GDM1 (cell line): ENCODE results near the gene ZNF79.

Source experiments
- DNase-seq: peaks from one replicate; lab custom pipeline; 2025; lab: John Stamatoyannopoulos, UW

ZNF79 gene

DNA sequence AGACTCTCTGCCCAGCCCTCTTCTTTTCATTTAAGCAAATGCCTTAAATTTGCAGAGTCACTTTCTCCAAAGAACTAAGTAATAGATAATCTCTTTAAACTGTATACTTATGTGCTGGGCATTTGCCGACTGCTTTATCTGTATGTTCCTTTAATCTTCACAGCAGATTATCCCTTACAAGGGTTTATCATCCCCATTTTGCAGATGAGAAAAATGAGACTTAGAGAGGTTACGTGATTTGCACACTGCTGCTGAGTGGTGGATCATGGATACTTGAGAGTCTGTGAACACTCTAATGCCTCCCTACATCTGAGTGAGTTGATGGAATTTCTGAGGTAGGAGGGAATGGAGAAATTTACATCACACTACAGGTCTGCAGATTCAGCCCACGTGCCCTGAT lies 4.2 kb downstream of the ZNF79 start:
- no peak for DNase-seq

DNA sequence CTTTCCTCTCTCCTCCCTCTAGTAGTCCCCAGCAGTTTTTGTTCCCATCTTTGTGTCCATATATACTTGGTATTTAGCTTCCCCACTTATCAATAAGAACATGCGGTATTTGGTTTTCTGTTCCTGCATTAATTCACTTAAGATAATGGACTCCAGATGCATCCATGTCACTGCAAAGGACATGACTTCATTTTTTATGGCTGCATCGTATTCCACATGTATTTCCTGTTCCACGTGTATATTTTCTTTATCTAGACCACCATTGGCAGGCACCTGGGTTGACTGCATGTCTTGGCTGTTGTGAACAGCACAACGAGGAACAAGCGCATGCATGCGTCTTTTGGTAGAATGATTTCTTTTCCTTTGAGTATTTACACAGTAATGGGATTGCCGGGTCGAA lies 6.2 kb downstream of the ZNF79 start:
- DNase-seq: no peak

DNA sequence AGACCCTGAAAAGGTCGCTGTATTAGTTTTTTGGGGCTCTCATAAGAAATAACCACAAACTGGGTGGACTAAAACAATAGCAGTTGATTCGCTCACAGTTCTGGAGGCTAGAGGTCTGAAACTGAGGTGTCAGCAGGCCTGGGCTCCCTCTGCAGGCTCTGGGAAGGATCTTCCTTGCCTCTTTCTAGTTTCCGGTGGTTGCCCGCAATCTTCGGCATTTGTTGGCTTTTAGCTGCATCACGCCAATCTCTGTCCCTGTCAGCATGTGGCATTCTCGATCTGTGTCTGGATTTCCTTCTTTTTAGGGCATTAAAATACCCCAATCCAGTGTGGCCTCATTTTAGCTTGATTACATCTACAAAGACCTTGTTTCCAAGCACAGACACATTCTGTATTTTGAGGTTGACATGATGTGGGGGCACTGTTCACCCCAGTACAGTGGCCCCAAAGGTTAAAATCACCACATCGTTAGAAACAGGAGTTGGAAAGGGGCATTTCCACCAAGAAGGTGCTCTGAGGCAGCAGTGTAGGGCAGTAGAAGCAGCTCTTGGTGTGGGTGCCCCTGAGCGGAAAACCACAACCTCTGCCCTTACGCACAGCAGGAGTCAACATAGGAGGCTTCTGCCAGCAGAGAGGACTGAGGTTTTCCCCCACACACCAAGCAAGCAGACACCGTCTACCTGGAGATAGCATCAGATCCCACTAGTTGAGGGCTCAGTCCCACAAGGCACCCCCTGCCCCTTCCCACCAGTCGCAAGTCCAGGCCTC lies 13.5 kb downstream of the ZNF79 start:
- no peak for DNase-seq

DNA sequence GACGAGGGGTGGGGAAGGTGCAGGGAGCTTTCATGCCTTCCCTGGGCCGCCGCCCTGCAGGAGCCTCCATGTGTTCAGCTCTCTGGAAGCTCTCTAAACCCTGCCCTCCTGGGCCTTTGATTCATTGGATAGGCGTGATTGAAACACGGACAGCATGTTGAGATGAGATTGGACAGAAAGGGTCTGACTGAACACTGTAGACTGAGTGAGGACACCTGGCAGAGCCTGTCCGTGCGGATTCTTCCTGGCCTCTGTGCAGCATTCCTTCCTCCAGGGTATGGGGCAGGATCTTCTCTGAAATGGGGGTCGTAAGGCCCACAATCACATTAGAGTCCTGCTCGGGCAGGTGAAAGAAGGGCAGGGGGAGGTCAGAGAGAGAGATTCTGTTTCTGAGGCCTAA lies 14.2 kb downstream of the ZNF79 start:
- DNase-seq: no peak

DNA sequence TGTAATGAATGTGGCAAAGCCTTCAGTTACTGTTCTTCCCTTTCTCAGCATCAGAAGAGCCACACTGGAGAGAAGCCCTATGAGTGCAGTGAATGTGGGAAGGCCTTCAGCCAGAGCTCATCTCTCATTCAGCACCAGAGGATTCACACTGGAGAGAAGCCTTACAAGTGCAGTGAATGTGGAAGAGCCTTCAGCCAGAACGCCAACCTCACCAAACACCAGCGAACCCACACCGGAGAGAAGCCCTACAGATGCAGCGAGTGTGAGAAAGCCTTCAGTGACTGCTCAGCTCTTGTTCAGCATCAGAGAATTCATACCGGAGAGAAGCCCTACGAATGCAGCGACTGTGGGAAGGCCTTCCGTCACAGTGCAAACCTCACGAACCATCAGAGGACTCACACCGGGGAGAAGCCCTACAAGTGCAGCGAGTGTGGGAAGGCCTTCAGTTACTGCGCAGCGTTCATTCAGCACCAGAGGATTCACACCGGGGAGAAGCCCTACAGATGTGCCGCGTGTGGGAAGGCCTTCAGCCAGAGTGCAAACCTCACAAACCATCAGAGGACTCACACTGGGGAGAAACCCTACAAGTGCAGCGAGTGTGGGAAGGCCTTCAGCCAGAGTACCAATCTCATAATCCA lies 20.2 kb downstream of the ZNF79 start:
- DNase-seq: no peak

DNA sequence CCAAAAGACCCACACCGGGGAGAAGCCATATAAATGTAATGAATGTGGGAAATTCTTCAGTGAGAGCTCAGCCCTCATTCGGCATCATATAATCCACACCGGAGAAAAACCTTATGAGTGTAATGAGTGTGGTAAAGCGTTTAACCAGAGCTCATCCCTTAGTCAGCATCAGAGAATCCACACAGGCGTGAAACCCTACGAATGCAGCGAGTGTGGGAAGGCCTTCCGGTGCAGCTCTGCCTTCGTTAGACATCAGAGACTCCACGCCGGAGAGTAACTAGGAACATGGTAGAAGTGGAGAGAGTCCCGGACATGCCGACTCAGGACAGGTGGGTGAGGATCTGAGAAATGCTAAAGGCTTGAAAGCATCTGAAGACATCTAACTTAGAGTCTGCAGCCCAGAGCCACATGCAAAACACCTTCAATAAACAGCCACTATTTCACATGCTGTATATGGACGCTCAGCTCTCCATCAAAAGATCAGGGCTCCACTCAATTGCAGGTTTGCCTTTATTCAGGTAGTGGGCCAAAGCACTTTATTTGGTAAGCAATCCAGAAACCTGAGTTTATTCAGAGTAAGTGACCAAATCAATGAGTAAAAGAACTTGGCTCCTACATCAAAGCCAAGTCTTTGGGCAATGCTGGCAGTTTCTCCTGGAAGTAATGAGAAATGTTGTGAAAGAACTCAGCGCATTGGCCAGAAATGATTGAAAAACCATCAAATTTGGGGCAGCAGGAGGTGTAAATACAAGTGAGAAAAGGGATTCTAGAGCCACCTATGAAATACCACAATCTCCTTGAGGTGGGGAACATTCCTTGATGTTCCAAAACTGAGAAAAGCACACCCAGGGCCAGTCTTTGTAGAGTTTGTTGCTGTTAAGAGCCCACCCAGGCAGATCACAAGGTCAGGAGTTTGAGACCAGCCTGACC lies 21.0 kb downstream of the ZNF79 start:
- peak; percentile 6 for DNase-seq

DNA sequence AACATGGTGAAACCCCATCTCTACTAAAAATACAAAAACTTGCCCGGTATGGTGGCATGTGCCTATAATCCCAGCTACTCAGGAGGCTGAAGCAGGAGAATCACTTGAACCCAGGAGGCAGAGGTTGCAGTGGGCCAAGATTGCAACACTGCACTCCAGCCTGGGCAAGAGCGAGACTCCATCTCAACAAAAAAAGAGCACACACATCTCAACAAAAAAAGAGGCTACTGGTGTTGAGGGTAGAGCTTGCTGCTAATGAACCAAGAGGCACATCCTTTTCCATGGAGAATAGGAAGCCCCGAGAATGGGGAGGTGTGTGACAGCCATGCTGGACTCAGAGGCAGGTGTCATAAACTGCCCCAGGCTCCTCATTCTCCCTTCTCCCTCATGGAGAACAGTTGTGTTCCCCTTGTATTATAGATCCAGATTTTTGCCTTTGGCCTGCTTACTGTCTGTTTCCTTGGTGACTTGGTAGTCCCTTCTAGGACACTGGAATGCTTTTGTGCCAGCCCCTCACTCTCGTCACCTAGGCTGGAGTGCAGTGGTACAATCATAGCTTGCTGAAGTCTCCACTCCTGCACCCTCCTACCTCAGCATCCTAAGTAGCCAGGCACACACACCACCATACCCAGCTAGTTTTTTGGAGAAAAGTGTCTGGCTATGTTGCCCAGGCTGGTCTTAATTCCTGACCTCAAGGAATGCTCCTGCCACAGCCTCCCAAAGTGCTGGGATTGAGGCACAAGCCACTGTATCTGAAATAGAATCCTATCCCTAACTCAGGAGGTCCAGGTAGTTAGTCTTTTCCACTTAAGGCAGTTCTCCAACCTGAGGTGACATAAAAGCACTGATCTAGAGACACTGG lies 21.9 kb downstream of the ZNF79 start:
- no peak for DNase-seq

DNA sequence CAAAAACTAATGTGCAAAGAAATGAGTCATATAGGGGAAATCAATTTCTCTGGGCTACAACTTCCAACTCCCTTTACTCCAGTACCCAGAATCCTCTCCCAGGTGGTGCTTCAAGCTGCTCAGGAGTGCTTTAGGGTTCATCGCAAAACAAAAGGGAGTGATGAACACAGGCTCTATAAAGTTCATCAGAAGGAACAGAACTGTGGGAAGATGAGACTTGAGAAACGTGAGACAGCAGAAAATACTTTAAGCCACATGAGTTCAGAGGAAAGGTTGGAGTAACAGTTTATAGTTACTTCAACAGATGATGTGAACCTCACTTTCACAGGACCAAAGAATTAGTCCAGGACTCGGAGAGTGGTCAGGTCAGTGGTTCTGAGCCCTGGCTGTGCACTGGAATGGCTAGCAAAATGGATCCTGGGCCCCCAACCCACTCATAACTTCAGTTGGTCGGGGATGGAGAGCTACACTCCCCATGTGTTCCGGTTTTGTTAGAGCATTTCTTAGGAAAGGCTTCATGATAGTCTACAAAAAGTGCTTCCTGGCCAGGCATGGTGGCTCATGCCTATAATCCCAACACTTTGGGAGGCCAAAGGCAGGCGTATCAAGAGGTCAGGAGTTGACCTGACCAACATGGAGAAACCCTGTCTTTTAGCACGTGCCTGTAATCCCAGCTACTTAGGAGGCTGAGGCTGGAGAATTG lies 22.7 kb downstream of the ZNF79 start:
- no peak for DNase-seq

DNA sequence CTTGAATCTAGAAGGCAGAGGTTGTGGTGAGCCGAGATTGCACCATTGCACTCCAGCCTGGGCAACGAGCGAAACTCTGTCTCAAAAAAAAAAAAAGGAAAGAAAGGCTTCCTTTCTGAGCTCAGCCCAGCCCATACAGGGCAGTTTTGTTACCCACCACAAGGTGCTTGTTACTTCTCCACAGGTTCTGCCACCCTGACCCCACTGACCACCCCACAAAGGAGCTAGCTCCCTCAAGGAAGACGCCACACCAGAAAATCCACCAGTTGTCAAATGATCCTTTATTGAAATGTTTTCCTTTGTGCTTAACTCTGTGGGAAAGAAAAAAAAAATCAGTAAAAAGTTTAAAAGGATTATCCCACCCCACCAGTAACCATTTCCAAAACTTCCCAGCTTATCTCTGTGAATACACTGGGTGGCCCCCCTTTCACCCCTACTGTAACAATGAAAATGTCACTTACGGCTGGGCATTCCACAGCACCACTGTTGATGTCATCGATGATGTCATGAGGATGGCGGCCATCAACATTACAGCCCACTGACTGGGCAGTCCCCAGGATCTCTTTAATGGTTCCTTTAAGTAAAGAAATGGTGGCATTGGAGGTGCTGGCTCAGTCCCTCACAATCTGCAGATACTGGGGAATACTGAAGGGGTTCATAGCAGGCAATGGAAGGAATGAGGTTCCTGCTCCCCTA lies 23.4 kb downstream of the ZNF79 start:
- DNase-seq: no peak

DNA sequence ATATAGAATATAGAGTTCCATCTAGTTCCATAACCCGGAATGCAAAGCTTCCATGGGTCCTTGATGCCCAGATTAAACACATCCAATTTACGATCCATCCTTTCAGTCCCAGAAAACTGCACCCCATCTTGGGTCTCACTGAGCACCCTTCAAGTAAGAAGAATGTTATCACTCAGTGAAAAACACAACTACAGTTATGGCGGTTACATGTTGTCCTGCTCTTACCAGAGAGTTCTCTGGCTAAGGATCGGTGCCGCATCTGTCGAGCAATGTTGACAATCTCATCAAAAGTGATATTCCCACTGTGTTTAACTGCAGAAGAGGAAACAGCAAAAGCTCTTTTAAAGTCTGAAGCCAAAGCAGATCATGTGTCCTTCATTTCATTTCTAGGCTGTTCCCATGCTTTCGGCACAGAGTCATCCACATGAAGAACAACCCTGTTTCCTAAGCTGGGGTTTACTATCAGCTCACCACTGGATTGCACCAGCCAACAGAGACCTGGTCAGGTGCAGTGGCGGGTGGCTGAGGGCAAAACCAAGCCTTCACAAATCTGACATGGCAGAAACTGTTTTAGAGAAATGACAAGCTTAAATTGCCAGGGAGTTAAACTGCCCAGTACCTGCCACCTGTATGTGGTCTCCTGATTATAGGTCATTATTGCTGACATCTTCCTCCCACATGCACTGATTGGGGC lies 24.1 kb downstream of the ZNF79 start:
- DNase-seq: no peak

DNA sequence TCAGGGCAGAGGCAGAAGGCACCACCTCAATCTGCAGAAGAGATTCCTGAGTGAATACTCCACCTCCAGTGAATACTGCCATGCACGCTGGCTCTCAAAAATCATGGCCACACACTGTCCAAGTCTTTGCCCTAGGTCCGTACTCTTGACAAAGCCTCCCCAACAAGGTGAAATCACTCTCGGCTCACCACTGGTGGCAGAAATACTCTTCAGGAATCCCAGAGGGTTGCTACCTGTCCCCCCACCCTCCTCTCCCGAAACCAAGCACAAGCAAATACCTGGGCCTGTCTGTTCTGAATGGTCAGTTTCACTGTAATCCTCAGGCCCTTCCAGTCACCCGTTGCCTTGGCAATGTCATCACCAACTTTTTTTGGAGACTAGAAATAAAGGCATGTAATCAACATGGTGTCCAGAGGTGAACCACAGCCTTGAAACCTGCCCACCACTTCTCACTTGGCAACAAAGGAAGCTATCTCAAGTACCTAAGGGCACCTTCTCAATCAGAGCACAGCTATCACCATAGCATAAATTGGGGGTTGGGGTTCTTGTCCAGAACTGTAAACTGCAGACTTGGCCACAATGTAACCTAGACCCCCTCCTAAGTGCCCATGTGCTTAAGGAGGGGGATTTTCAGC lies 25.3 kb downstream of the ZNF79 start:
- no peak for DNase-seq

DNA sequence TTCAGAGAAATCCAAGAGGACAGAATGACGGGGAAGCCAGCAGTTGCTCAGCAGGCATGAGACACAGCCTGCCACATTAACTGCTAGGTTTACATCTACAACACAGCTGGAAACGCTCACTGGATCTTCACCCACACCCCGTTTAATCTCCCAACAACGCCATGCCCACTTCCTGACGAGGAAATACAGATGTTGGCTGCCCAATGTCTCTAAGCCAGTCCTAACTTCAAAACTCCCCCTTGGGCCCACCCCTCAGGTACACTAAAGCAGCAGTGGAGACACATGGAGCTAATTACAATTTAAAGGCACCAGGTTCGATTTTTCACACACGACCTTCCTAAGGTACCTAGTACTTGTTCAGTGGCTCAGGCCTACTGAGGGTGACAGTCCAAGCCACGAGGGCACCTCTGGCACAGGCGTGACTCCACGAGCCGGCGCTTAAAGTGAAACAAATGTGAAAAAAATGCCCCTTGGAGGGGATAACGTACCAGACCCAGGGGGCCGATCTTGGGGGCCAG lies 26.1 kb downstream of the ZNF79 start:
- no peak for DNase-seq

DNA sequence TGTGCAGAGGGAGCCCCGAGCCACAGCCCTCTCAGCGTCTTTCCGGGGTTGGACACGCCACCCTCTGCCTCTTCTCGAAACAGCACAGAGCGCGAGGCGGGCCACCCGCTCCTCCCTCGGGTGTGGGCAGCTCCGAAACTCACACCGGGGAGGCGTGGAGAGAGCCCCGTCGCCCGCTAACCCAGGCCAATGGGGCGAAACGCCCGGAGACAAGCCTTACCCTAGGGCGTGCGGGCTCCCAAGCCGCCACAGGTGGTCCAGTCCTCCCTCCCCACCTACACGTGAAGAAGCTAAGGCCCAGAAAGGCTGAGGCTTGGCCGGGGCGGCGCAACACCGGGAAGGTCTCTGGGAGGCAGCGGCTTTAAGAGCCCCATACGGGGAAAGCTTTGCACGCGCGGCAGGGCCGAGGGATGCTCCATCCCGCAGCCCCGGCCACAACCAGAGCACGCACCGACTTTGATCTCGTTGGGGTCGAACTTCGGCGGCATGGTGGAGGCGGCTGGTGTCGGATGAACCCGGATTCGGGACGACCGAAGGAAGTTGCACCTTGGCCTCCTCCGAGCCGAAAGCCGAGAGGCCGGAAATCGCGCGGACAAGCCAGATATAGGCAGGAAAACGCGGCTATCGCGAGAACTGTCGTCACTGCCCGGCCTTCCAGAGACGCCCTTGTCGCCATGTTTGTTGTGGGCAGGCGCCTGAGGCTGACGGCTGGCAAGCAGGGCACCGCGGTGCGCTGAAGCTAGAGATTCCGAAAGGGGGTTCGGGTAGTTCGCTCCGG lies 26.8 kb downstream of the ZNF79 start, which contains the start of the genes LRSAM1 and RPL12:
Gene LRSAM1 (plus strand): TSS at position 681 of the 778 bp plus-strand sequence. CDS start 3,018 bp downstream, outside the sequence.
Gene RPL12 (minus strand): TSS at position 577 of the 778 bp plus-strand sequence. CDS start 89 bp downstream, at position 488.
- DNase-seq: peak; percentile 90

DNA sequence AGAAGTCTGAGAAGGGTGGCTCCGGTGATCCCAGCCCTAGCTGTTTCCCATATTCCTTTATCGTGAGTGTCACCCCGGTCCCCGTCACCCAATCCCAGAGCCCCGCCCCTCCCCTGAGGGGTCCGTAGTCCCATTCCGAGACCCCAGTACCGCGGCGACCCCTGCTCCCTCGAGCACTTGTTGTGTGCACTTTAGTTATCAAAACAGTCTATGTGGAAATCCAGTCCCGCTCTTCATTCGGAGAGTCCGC lies 27.4 kb downstream of the ZNF79 start:
- no peak for DNase-seq

DNA sequence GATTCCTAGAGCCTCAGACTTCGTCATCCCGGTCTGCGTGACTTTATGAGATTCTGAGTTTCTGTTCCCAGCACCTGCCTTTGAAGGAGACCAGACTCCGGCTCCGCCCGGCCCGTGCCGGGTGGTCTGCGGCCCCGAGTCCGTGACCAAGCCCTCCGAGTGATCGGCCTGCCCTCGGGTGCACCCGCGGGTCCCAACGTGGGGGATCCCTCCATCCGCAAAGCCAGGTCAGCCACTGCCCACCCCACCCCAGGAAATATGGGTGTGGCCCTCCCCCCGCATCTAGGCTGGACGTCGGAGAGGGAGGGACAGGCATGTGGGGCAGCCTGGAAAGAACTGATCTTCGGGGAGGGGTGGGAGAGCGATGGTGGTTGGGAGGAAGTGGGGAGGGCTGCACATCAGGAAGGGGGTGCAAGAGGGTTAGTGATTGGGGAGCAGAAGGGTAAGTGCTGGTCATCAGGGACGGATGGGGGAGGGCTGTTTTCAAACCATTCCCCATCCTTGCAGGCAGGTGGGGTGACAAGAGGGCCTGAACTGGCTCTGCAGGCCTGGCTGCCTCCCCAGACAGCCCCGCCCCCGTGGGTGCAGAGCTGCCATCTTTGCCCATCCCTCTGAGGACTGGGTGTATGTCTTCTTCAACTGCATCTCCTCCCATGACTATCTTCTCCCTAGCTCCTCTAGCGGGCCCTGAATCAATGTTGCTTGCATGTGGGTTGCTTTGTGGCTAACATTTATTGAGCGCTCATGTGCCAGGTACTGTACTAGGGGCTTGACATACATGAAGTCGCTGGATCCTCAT lies 27.9 kb downstream of the ZNF79 start:
- no peak for DNase-seq

DNA sequence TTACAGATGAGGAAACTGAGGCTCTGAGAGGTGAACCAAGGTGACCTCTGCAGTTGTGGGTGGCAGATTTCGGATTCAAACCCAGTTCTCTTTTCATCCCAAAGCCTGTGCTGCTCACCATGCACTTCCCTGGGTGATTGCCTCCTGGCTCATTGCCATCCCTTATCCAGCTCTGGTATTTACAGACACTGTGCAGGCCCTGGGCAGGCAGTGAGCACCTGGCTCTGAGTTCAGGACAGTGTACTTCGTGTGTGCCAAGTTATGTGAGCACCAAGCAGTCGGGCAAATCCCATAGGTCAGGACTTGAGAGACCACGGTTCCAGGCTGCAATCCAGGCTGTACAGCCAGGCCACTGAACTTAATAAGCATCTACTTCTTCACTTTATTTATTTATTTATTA lies 28.5 kb downstream of the ZNF79 start:
- DNase-seq: no peak

DNA sequence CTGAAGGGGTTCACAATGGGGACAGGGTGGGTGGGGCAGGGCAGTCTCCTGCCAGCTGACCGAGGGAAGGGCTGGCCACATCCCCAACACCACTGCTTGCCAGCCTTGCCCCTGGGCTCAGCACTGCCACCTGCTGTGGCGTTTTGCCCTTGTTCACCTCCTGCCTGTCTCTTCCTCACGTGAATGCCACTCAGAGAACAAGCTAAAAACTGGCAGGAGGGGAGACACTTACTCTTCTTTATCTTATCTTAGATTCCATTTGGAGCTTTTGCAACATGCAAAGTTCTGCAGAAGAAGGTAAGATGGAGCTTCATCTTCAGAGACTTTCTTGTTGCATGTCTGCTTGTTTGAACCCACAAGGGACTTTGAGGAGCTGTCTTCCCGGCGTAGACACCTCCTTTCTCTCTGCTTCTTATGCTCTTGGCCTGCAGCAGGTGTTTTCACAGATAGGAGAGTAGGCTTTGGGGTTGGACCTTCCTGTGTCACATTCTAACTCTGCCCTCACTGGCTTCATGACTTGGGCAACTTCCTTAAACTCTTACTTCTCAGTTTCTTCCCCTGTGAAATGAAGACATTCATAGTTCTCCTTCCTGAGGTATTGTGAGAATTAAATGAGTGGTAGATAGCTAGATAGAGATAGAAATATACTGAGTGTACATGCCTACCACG lies 31.3 kb downstream of the ZNF79 start:
- DNase-seq: peak; percentile 55
